ENCODE data around the gene GRB2.

Gene GRB2

DNA sequence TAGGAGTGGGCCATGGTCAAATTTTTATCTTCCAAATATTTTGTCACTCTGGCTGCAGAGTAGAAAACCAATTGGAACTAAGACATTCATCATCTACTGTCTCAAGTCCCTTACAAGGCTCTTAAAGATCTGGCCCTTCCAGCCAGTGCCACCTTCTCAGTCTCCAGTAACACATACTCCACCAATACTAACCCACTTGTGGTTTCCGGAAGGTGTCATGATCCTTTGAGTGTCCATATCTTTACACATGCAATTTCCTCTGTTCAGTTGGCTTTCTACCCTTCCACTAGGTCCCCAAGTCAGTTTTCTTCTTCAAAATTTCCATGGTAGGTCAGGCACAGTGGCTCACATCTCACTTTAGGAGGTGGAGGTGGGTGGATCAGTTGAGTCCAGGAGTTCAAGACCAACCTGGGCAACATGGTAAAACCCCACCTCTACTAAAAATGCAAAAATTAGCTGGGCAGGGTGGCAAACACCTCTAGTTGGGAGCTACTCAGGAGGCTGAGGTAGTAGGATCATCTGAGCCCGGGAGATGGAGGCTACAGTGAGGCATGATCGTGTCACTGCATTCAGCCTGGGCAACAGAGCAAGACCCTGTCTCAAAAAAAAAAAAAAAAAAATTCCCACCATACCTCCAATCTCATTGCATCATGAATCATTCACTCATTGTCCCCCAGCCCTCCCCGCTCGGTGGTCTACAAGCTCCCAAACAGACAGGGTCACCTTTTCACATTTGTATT is 6.0 kb upstream of the GRB2 start:
- H3K36me3 ChIP-seq (ENCODE audit: low read depth), result no peaks in the 10 kb centered on the region
- no peaks in the 10 kb centered on the region for H3K27me3 ChIP-seq (ENCODE audit: insufficient read depth, poor library complexity, severe bottlenecking)
- DNase-seq (ENCODE audit: low spot score), result no peak
- TF ChIP-seq, protein P1, sequence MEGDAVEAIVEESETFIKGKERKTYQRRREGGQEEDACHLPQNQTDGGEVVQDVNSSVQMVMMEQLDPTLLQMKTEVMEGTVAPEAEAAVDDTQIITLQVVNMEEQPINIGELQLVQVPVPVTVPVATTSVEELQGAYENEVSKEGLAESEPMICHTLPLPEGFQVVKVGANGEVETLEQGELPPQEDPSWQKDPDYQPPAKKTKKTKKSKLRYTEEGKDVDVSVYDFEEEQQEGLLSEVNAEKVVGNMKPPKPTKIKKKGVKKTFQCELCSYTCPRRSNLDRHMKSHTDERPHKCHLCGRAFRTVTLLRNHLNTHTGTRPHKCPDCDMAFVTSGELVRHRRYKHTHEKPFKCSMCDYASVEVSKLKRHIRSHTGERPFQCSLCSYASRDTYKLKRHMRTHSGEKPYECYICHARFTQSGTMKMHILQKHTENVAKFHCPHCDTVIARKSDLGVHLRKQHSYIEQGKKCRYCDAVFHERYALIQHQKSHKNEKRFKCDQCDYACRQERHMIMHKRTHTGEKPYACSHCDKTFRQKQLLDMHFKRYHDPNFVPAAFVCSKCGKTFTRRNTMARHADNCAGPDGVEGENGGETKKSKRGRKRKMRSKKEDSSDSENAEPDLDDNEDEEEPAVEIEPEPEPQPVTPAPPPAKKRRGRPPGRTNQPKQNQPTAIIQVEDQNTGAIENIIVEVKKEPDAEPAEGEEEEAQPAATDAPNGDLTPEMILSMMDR (IDR thresholded peaks at IDR 0.05; ENCODE audit: poor library complexity, severe bottlenecking), result no peak
- no peak overlapping the region for H3K4me3 ChIP-seq (ENCODE audit: severe bottlenecking)
- no peaks in the 10 kb centered on the region for H3K4me1 ChIP-seq (ENCODE audit: insufficient read depth, poor library complexity, severe bottlenecking)
- no peaks in the 10 kb centered on the region for H3K9me3 ChIP-seq (ENCODE audit: severe bottlenecking)
- no peak for ATAC-seq (ENCODE audit: low read depth)
- no peak overlapping the region for H3K27ac ChIP-seq (ENCODE audit: poor library complexity, severe bottlenecking)

DNA sequence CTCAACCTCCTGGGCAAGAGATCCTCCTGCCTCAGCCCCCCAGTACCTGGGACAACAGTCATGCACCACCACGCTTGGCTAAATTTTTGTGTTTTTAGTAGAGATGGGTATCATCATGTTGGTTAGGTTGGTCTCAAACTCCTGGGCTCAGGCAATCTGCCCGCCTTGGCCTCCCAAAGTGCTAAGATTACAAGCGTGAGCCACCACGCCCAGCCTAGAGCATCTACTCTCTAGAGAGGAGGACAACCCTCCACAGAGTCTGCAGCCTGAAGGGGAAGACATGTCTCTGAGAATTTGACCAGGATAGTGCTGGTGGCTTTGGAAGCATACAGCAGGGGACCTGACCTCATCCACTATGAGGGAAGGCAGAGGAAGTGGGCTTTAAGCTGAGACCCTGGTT is 4.7 kb upstream of the GRB2 start:
- no peak for ATAC-seq (ENCODE audit: low read depth)
- no peaks in the 10 kb centered on the region for H3K36me3 ChIP-seq (ENCODE audit: low read depth)
- H3K4me1 ChIP-seq (ENCODE audit: insufficient read depth, poor library complexity, severe bottlenecking), result peaks cover 4% of the 10 kb centered on the region
- DNase-seq (ENCODE audit: low spot score), result no peak
- H3K4me3 ChIP-seq (ENCODE audit: severe bottlenecking), result no peak overlapping the region
- no peak overlapping the region for H3K27ac ChIP-seq (ENCODE audit: poor library complexity, severe bottlenecking)
- H3K27me3 ChIP-seq (ENCODE audit: insufficient read depth, poor library complexity, severe bottlenecking), result no peaks in the 10 kb centered on the region
- no peaks in the 10 kb centered on the region for H3K9me3 ChIP-seq (ENCODE audit: severe bottlenecking)
- TF ChIP-seq, protein P1 (IDR thresholded peaks at IDR 0.05; ENCODE audit: poor library complexity, severe bottlenecking), result no peak

- TF ChIP-seq, protein P1 (IDR thresholded peaks at IDR 0.05; ENCODE audit: poor library complexity, severe bottlenecking), result no peak
- Histone ChIP-seq H3K4me1 (ENCODE audit: insufficient read depth, poor library complexity, severe bottlenecking) (peaks cover 10% of the 10 kb centered on the region), H3K27me3 (ENCODE audit: insufficient read depth, poor library complexity, severe bottlenecking) (no peaks in the 10 kb centered on the region), H3K27ac (ENCODE audit: poor library complexity, severe bottlenecking) (no peak overlapping the region), H3K4me3 (ENCODE audit: severe bottlenecking) (no peak overlapping the region), H3K9me3 (ENCODE audit: severe bottlenecking) (no peaks in the 10 kb centered on the region), H3K36me3 (ENCODE audit: low read depth) (no peaks in the 10 kb centered on the region)
- DNase-seq (ENCODE audit: low spot score), result no peak
- no peak for ATAC-seq (ENCODE audit: low read depth)
These were observed 2.3 kb upstream of the GRB2 start for GRCh38 chr17:75407655-75408352.

- Histone ChIP-seq H3K9me3 (ENCODE audit: severe bottlenecking) (no peaks in the 10 kb centered on the region), H3K27me3 (ENCODE audit: insufficient read depth, poor library complexity, severe bottlenecking) (no peaks in the 10 kb centered on the region), H3K4me3 (ENCODE audit: severe bottlenecking) (peak overlapping the region; percentile 92), H3K4me1 (ENCODE audit: insufficient read depth, poor library complexity, severe bottlenecking) (peaks cover 15% of the 10 kb centered on the region), H3K36me3 (ENCODE audit: low read depth) (no peaks in the 10 kb centered on the region), H3K27ac (ENCODE audit: poor library complexity, severe bottlenecking) (peak overlapping the region; percentile 65)
- no peak for DNase-seq (ENCODE audit: low spot score)
- TF ChIP-seq, protein P1 (IDR thresholded peaks at IDR 0.05; ENCODE audit: poor library complexity, severe bottlenecking), result no peak
- peak; percentile 4; the same call in 1 of the 3 replicates for ATAC-seq (ENCODE audit: low read depth)
These were observed 741 bp upstream of the GRB2 start for GRCh38 chr17:75406222-75406615.
